Hepatic stellate cell (primary cell): Measurements from ENCODE around the gene CNR2.
"Not testable (repeated sequence)": the region's sequence is repeated elsewhere in the genome, so short reads cannot be mapped to it uniquely, and the experiment has no call there.

ENCODE experiments used
- DNase-seq: peaks from one replicate; pipeline ENCODE4 v3.0.0; 2011; ENCODE audit warnings: low spot score

Gene CNR2

GRCh38 chr1:23882746-23883145 lies 30.4 kb downstream of the CNR2 start:
- no peak for DNase-seq

GRCh38 chr1:23879809-23880208 lies 33.4 kb downstream of the CNR2 start:
- no peak for DNase-seq

- DNase-seq, result no peak
Observed at GRCh38 chr1:23878668-23879067, 34.5 kb downstream of the CNR2 start.

- DNase-seq, result no peak
Observed at GRCh38 chr1:23875382-23875781, 37.8 kb downstream of the CNR2 start.

GRCh38 chr1:23872421-23872820 lies 40.7 kb downstream of the CNR2 start:
- no peak for DNase-seq

GRCh38 chr1:23869051-23869450 lies 44.1 kb downstream of the CNR2 start:
- no peak for DNase-seq

- peak; percentile 41 for DNase-seq
Observed at GRCh38 chr1:23868557-23869016, 44.6 kb downstream of the CNR2 start.

- DNase-seq, result peak; percentile 94
Observed at GRCh38 chr1:23867895-23868556, 45.1 kb downstream of the CNR2 start, which contains the start of gene FUCA1. TSS of gene FUCA1 (minus strand) at chr1:23868290. CDS start at chr1:23868286, 4 bp downstream.

GRCh38 chr1:23867542-23867894 lies 45.6 kb downstream of the CNR2 start:
- no peak for DNase-seq

- DNase-seq, result peak; percentile 14
Observed at GRCh38 chr1:23865543-23865930, 47.6 kb downstream of the CNR2 start.

GRCh38 chr1:23864801-23865542 lies 48.2 kb downstream of the CNR2 start:
- DNase-seq, result no peak

- DNase-seq, result no peak
Observed at GRCh38 chr1:23862640-23863039, 50.5 kb downstream of the CNR2 start.

- no peak for DNase-seq
Observed at GRCh38 chr1:23854568-23854967, 58.6 kb downstream of the CNR2 start.

GRCh38 chr1:23853124-23853523 lies 60.0 kb downstream of the CNR2 start:
- not testable (repeated sequence) for DNase-seq

GRCh38 chr1:23851406-23851805 lies 61.8 kb downstream of the CNR2 start:
- DNase-seq, result not testable (repeated sequence)

GRCh38 chr1:23848673-23849616 lies 64.2 kb downstream of the CNR2 start:
- DNase-seq, result no peak

- DNase-seq, result not testable (repeated sequence)
Observed at GRCh38 chr1:23847482-23848095, 65.6 kb downstream of the CNR2 start.

- no peak for DNase-seq
Observed at GRCh38 chr1:23845163-23845562, 68.0 kb downstream of the CNR2 start.

- DNase-seq, result no peak
Observed at GRCh38 chr1:23843644-23844043, 69.5 kb downstream of the CNR2 start.

GRCh38 chr1:23838401-23838866 lies 74.7 kb downstream of the CNR2 start:
- DNase-seq, result peak; percentile 52

- no peak for DNase-seq
Observed at GRCh38 chr1:23837908-23838307, 75.3 kb downstream of the CNR2 start.

GRCh38 chr1:23836037-23836436 lies 77.1 kb downstream of the CNR2 start:
- no peak for DNase-seq
